ENCODE results near the gene CD7. TPM values are rescaled to one million over a fixed set of nuclear protein-coding genes. Genes with fewer than 3 reads are reported as not detected.

CD7 gene
- total and polyA plus RNA-seq, 9 of the 15 experiments (the other 6 are each of a cell fraction or from before 2014, with no cell fraction given), result 0.21 to 0.35 TPM; not detected in 7

- no peaks in the 10 kb centered on the region for H3K9me3 ChIP-seq (replicated peaks; ENCODE audit: control insufficient read depth, insufficient read depth, low read depth, low read length)
- H3K27ac ChIP-seq (ENCODE audit: extremely low read depth, low read depth, low read length), result peak overlapping the region; percentile 3; the same call in 1 of the 3 replicates
- ATAC-seq (no peak), FAIRE-seq (peak; percentile 19), DNase-seq (ENCODE audit: extremely low read depth in 1 of 4, low spot score in 3 of 4) (no peak)
- in situ Hi-C loops (cut with MboI), result no loop called here
- H3K9ac ChIP-seq (ENCODE audit: insufficient read depth in 1 of 2, low read depth in 2 of 2, low read length in 2 of 2), result peak overlapping the region in 1 of 2 experiments; percentile 82; a peak in 2 of 4 replicates
- intact Hi-C loops (cut with micrococcal nuclease), result no loop called here
- peaks cover 79% of the 10 kb centered on the region for H3K36me3 ChIP-seq (ENCODE audit: control insufficient read depth, insufficient read depth, low read length)
- no peaks in the 10 kb centered on the region for H3K27me3 ChIP-seq (ENCODE audit: control insufficient read depth in 2 of 2, insufficient read depth in 2 of 2, low read length in 2 of 2)
- POLR2A ChIA-PET, result interaction anchor here (0.6 to 2.7 kb wide), 6 partner anchors 13 to 29 kb away, joined by 3 to 20 read pairs (median 4); no protein-coding TSS in a partner anchor
- WGBS (ENCODE audit: insufficient coverage, low coverage, missing lambda C conversion rate), result 59% methylated on average over 10 of the region's 10 CpGs
- H4K20me1 ChIP-seq (replicated peaks; ENCODE audit: control insufficient read depth, insufficient read depth, low read length), result peaks cover 68% of the 10 kb centered on the region
- H3K4me3 ChIP-seq, result no peak overlapping the region
- H3K9me1 ChIP-seq (ENCODE audit: control insufficient read depth, insufficient read depth, low read length), result peaks cover 16% of the 10 kb centered on the region
- 0 out of 2 replicates have a peak overlapping the region, but pooled peaks have one; percentile 2 for H3K4me2 ChIP-seq (ENCODE audit: insufficient read depth, low read length)
- peaks cover 47 to 68% of the 10 kb centered on the region in 2 experiments for H3K4me1 ChIP-seq (replicated peaks in 1 of 2; ENCODE audit: control insufficient read depth in 2 of 2, insufficient read depth in 2 of 2, low read length in 2 of 2)
- no peak overlapping the region for H2AFZ ChIP-seq (ENCODE audit: low read depth, low read length)
- peaks cover 90% of the 10 kb centered on the region for H3K79me2 ChIP-seq (ENCODE audit: control insufficient read depth, insufficient read depth, low read length)
- TF ChIP-seq KLF13 (tag; IDR thresholded peaks at IDR 0.05; ENCODE audit: borderline replicate concordance, low read depth) (no peak), ZNF316 (IDR thresholded peaks at IDR 0.05) (peak; percentile 38; the same call in 1 of the 2 replicates)
- CTCF ChIA-PET (ENCODE audit: low intra/inter-chr PET ratio), result no interaction called here
- no TSS peak for BruUV-seq (replicated peaks)
Observed at GRCh38 chr17:82269138-82269881, 48.1 kb downstream of the CD7 start.

Measured in K562 (cell line).